Activated gamma-delta T cell (primary cell): ENCODE data around the gene C2CD5.
"Not testable (repeated sequence)": the region's sequence is repeated elsewhere in the genome, so short reads cannot be mapped to it uniquely, and the experiment has no call there.

Experiments used
- DNase-seq: peaks from one replicate; lab custom pipeline; 2025; lab: John Stamatoyannopoulos, UW

The C2CD5 gene

DNA sequence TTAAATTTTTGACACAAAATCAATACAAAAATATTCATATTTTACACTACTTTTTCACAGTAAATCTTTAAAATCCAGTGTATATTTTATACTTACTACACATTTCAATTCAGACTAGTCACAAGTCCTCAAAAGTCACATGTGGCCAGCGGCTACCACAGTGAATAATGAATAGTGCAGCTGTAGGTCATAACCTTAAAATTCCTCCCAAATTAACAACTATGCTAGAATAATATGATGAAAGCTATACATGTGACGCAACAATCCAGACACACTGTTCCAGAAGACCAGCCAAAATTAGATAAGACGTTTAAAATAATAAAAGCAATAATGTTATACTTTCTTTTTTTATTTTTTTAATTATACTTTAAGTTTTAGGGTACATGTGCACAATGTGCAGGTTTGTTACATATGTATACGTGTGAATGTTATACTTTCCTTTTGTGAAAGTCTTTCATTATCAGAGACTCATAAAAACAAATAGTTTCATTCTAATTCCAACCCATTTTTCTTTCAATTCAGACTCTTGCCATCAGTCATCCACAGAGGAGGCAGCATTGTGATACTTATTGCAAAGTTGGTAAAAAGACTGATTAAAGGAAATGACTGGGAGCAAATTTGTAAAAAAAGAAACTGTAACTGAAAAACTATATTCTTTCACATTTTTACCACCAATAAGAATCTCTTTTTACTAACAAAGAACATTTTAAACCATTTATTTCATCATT, 67.0 kb downstream of the C2CD5 start:
- no peak for DNase-seq

DNA sequence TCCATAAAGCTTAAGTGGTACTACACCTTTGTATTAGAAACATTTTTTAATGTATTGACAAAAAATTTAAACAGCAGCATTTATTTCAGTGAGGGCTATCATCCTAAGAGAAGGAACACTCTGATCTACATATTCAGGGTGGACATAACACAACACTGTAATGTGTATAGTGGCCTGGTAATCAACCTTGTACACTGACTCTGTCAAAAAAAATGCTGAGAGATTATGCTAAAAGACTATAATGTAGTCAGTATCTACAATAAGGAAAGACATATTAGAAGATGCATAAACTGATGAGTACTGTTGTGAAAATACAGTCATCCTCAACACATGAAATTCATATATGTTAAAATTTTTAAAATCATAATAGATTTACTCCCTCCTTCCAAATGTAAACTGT, 68.2 kb downstream of the C2CD5 start:
- no peak for DNase-seq

DNA sequence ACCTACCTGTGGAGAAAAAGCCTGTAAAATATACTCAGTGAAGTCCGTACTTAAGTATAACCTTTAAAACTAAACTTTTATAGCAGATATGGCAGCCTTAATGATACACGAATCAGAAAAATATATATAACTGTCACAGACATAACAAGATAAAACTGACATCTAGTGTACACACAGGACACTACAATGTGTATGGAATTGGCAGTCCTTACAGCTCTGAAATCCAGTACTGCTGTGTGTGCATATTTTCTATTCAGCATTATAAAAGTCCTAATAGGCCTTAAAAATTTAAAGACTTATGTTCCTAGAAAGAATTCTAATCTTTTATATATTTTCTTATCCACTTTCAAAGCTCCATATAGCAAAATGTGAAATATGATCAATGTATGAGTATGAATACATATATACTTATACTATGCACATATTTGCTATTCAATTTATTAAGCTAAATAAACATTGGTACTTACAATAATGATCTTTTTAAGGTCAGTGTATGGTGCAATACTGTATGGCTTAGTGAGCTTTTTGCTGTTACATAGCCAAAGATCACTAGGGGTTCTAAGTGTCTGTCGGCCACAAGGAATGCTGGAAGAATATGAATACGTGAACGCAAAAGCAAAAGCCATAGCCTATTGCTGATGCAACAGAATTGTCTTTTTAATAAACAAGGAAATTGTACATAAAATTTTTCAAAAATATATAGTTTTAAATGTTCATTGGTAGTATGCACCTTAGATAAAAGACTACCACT, 69.2 kb downstream of the C2CD5 start:
- DNase-seq: no peak

DNA sequence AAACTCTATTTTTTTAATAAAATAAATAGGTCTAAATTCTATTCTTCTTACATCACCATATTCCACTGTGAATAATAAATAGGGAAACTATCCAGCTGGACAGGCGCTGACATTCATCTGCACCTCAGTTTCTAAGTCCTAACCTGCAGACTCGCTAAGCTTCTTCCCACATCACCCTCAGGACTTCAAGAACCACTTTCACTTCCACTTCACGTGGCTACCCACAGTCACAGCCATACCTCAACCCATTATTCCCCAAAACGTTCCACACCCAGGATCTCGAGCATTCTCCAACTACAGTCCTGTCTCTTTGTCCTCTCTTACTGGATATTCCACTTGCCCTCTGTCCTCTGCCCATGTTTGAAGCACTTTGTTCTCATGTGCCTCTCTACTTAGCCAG, 71.1 kb downstream of the C2CD5 start:
- no peak for DNase-seq

DNA sequence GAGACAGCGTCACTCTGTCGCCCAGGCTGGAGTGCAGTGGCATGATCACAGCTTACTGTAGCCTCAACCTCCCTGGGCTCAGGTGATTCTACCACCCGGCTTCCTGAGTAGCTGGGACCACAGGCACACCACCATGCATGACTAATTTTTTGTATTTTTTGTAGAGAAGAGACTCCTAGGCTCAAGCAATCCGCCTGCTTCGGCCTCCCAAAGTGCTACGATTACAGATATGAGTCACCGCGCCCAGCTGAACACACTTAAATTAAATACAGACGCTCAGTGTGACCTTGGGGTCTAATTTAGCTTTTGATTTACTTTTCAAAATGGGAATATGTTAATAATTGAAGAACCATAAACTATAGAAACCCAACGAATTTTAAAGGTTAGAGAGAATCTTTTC, 77.2 kb downstream of the C2CD5 start:
- no peak for DNase-seq

DNA sequence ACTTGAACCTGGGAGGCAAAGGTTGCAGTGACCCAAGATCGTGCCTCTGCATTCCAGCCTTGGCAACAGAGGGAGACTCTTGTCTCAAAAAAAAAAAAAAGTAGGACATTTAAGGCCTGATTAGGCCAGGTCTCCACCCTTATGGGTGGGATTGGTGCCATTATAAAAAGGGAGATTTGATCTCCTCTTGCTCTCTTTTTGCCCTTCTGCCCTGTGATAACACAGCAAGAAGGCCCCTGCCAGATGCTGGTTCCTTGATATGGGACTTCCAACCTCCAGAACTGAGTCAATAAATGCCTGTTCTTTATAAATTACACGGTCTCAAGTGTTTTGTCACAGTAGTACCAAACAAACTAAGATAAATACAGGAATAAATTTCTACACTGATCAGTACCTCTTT, 81.0 kb downstream of the C2CD5 start:
- no peak for DNase-seq

DNA sequence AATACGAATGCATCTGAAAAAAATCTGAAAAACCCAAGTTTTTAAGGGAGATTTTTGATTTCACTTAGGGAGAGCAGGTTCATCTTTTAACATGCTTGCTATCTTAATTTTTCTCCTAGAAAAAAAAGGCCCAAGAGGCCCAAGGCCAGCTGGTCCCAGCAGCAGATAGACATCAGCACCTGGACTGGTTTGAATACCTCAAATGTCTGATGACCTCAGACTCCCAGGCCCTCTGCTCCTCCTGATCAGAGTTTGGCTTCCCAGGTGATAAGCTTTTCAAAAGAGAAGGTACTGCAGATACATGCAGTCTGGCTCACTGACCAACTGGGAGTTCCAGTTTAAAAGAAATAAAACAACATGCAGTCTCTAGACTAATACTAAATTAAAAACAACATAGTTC, 82.6 kb downstream of the C2CD5 start:
- no peak for DNase-seq

DNA sequence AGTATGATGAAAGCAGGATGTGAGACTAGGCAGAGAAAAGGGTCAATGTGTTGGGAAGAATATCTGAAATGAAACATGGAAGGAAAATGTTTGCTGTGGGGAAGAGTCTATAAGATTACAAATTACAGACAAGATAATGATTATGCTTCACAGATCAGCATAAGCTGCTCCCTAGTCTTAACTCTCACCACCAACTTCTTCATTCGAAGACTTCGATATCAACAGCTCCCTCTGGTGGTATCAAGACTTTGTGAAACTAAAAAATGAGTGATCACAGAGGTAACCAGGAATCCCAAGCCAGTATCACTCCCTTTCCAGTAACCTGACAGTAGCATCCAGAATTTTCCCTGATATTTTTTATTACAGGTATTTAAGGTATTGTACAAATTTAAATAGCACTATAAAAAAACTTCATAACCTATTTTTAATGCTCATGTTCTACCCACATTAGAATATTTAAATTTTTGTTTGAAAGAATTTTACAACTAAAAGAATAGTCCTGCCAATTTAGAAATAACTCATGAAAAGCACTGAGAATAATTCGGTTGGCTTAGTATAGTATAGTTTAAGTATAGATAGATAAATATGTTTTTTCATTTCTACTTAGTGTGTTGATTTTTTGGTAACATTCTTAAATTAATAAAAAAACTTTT, 84.4 kb downstream of the C2CD5 start:
- no peak for DNase-seq

DNA sequence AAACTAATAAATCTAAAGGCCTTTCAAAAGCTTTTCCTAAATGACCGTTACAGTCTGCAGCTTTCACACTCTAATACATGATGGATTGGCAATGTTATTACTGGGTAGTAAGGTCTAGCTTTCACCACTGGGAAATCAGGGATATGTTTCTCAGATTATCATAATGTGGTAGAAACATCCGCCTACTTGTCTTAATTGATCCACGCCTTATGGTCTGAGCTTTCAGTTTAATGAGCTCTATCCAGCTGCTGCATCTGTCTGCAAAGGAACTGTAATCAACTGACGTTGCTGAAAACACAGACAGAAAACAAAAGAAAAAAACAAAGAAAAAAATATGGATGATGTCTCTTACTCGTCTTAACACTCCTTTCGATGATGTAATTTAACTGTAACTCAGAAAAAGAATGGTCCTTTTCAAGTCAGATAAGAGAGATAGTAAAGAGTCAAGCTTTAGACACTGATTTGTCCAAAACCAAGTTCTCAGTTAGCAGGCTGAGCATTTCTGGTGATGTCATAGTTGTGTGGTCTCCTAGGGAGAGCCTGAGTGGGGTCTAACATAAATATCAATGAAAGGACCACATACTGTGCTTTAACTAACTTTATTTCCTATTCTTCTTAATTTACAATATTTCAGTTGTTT, 85.9 kb downstream of the C2CD5 start:
- DNase-seq: no peak

DNA sequence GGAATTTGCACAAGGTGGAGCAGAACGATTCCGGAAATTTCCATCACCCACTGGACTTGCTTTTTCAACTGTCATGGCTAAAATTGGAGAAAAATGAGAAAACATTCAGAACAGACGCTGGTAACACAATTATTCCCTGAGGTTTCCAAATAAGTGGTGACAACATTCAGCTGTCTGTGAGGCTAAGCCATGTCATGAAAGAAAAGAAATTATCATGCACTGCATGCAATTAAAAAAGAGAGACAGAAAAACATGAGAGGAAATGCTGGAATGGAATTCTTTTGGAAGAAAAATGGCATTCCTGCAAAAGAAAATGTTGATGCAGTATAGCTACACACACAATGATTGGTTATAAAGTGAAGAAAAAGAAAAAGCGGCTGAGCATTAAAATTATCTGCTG, 87.3 kb downstream of the C2CD5 start:
- DNase-seq: no peak

DNA sequence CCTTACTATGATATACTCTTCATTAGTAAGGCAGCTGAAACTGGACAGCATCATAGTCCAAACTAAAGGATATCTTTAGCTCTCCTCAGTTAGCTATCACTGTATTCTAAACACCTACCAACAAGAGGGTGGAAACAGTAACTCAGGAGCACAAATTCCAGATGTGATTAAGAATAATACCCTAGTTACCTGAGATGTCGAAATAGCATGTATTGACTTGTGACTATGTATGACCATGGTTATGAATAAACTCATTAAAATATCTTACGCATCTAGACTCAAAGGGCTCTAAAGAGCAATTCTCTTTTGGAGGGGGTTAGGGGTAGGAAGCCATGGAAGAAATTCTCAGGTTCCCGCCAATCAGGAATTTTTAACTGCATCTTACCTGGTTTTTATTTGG, 90.8 kb downstream of the C2CD5 start:
- DNase-seq: no peak

DNA sequence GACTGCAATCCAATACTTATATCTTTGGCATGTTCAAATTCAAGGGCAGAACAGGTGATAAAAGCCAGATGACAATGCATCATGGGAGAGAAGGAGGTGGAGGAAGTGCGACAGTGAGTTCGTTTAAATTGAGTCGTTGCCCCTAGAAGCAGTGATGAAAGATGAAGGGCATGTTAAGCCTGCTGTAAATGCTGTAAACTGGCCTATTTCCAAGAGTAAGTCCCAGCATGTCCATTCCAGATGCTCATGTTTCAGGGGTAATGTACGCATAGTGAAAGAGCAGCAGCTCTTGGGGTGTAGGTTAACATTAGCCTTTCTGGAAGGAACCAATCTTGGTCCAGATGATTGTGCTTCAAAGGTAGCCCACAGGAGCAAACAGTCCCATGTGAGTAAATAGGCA, 97.1 kb downstream of the C2CD5 start:
- no peak for DNase-seq

DNA sequence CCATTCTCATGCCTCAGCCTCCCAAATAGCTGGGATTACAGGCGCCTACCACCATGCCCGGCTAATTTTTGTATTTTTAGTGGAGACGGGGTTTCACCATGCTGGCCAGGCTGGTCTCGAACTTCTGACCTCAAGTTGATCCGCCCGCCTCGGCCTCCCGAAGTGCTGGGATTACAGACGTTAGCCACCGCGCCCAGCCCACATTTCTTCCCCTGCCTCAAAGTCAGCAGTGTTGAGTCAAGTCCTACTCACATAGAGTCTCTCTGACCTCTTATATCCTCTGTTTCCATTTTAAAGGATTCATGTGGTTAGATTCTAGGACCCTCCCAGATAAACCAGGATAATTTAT, 100.1 kb downstream of the C2CD5 start:
- not testable (repeated sequence) for DNase-seq

DNA sequence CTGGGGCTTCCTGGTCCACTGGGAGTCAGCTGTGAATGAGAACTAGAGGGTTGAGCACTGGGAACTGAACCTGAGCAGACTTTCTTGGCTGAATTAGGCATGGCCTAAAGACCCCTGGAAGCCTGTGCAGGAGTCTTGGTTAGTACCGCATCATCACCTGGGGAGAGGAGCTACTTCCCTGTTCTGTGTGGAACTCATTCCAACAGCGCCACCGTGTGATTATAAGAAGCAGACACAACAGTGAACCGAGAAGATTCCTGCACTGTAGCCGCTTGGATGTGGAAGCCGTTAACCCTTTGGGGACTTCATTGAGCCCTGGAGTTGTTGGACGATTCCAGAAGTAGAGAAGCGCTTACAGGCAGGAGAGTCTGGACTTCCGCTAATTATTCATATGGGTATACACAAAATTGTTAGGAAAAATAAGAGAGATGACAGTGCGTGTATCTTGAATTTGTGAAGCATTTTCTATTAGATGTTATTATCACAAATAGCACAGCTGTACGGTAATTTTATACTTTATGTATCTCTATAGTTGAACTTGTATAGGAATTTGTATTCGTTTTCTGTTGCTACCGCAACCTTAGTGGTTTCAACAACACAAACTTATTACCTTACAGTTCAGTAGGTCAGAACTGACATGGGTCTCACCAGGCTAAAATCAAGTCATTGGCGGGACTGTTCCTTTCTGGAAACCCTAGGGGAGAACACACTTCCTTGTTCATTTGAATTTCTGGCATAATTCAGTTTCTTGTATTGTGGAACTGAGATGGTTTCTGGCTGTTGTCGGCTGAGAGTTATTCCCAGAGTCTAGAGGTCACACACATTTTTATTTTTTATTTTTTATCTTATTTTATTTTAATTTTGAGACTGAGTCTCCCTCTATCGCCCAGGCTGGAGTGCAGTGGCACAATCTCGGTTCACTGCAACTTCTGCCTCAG, 100.7 kb downstream of the C2CD5 start:
- DNase-seq: no peak

DNA sequence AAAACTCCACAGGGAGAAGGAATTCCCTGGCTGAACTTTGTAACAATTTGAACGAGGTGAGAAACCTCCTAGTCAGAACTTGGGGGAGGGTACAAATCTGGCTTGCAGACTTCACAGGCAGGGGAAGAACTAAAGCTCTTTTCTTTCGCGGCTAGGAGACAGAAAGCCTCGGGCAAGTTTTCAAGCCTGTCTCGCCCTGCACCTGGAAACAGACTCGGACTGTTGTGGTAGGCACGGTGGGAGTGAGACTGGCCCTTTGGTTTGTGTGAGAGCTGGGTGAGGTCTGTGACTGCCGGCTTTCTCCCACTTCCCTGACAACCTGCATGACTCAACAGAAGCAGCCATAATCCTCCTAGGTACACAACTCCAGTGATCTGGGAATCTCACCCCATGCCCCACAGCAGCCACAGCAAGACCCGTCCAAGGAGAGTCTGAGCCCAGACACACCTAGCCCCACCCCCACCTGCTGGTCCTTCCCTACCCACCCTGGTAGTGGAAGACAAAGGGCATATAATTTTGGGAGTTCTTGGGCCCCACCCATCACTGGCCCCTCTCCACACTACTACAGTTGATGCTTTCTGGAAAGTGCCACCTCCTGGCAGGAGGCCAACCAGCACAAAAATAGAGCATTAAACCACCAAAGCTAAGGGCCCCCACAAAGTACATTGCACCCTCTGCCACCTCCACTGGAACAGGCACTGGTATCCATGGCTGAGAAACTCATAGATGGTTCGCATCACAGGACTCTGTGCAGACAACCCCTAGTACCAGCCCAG, 107.1 kb downstream of the C2CD5 start:
- no peak for DNase-seq

DNA sequence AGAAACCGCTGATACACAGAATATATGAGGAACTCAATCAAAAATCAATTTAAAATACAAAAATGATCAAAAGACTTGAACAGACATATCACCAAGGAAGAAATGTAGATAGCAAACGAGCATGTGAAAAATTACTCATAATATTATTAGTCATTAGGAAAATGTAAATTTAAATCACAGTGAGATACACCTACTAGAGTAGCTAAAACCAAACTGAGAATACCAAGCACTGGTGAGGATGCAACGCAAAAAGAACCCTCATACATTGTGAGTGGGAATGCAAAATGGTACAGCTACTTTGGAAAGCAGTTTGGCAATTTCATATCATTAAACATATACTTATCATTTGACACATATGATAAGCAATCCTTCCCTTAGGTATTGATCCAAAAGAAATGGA, 108.8 kb downstream of the C2CD5 start:
- DNase-seq: no peak

DNA sequence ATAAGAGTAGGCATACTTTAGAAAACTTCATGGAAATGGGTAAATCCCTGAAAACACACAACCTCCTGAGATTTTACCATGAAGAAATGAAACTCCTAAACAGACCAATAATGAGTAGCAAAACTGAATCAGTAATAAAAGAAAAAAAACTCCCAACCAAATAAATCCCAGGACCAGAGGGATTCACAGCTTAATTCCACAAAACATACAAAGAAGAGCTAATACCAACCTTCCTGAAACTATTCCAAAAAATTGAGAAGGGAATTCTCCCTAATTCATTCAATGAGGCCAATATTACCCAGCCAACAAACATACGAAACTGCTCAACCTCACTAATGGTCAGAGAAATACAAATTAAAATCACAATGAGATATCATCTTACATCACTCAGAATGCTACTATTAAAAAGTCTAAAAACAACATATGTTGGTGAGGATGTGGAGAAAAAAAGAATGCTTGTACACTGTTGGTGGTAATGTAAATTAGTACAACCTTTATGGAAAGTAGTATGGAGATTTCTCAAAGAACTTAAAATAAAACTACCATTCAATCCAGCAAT, 112.6 kb downstream of the C2CD5 start:
- no peak for DNase-seq

DNA sequence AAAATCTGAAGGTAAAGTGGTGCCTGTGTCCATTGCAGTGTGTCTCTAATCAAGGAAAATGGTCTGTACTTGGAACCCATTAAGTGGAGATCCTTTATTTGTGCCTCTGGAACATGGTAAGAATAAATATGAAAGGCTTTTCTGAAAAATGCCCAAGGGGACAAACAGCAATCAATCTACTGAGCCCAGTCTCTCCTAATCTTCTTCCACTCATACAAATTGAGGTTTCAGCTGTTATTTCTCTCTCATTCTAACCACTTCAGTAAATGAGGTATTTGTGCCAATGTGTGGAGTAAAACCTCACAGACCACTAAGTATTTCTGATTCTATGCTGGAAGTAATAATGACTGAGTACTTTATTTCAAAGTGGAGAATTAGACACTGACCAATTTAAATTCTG, 127.5 kb downstream of the C2CD5 start:
- no peak for DNase-seq

DNA sequence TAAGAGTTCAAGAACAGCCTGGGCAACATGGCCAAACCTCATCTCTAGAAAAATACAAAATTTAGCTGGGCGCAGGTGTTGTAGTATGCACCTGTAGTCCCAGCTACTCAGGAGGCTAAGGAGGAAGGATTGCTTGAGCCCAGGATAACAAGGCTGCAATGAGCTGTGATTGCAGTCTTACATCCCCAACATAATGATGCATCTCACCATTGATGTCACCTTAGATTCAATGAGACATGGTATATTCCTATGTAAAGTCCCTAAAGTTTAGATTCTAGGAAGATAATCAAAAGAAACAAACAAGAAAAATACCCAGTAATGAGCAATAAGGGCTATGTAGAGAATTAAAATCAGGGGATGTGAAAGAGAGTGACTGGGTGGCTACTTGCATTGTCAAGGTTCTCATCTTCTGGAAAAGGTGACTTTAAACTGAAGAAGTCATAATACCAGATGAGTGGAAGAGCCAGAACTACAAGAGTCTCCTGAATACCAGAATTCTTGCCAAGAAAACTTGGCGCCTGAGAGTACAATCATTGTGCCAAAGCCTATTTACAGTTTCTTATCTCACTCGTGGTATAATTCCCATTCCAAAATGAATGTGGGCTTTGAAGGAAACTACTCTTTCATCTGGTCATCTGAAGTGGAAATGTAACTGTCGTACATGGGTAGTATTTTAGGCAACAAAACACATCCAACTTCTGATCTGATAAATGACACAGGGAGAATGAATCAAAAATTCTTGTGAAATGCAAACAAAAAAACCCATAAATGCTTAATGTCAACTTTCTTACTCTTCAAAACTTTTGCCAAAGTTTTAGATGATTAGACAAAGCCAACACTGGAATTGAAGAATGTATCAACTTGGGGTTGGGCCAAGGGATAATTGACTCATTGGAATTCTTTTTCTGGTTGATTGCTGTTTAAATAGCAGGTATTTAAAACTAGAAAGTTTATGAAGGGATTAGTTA, 128.7 kb downstream of the C2CD5 start:
- DNase-seq: no peak
